ENCODE data around the gene DMRT1. TPM values are rescaled to one million over a fixed set of nuclear protein-coding genes. Genes with fewer than 3 reads are reported as not detected.

DMRT1 gene
- total RNA-seq, 1 experiment from 2014 or later: 0.47 TPM

GRCh38 chr9:974996-975739 is 133.7 kb downstream of the DMRT1 start:
- ATAC-seq: no peak
- Histone ChIP-seq H3K9me3 (ENCODE audit: control insufficient read depth in 1 of 2, insufficient read depth in 1 of 2, low read depth in 1 of 2, low read length in 2 of 2) (no peaks in the 10 kb centered on the region), H3K4me1 (ENCODE audit: control insufficient read depth in 1 of 2, insufficient read depth in 2 of 2, low read length in 2 of 2) (no peaks in the 10 kb centered on the region), H3K27me3 (ENCODE audit: insufficient read depth, low read length) (no peaks in the 10 kb centered on the region), H3K9ac (ENCODE audit: low read length) (no peak overlapping the region), H3K4me2 (ENCODE audit: low read length) (no peak overlapping the region), H3K27ac (ENCODE audit: low read depth, low read length) (no peak overlapping the region), H3K9me2 (ENCODE audit: insufficient read depth) (no peaks in the 10 kb centered on the region), H2AFZ (ENCODE audit: low read depth, low read length, poor library complexity, severe bottlenecking) (no peak overlapping the region), H3K79me2 (ENCODE audit: insufficient read depth, low read length) (no peaks in the 10 kb centered on the region), H3K36me3 (ENCODE audit: control insufficient read depth in 1 of 2, insufficient read depth in 2 of 2, low read length in 2 of 2) (no peaks in the 10 kb centered on the region), H4K20me1 (ENCODE audit: insufficient read depth) (no peaks in the 10 kb centered on the region), H3K4me3 (replicated peaks in 1 of 2; ENCODE audit: low read depth in 1 of 2, low read length in 2 of 2) (no peak overlapping the region)
- TF ChIP-seq POLR2AphosphoS5 (IDR thresholded peaks at IDR 0.05; ENCODE audit: low read depth, low read length) (no peak), CEBPB (IDR thresholded peaks at IDR 0.05; ENCODE audit: low read depth) (no peak), SP1 (IDR thresholded peaks at IDR 0.05; ENCODE audit: low read depth) (no peak), ZBTB33 (IDR thresholded peaks at IDR 0.05; ENCODE audit: extremely low read depth, insufficient replicate concordance, low read length) (no peak), FOSL1 (IDR thresholded peaks at IDR 0.05; ENCODE audit: low read depth) (no peak), JUND (IDR thresholded peaks at IDR 0.05) (no peak), ZNF274 (IDR thresholded peaks at IDR 0.05; ENCODE audit: low read depth, low read length) (no peak), POLR2A (IDR thresholded peaks at IDR 0.05; ENCODE audit: borderline replicate concordance, extremely low read depth, insufficient read depth, insufficient read length) (no peak), YY1 (IDR thresholded peaks at IDR 0.05; ENCODE audit: extremely low read depth, insufficient replicate concordance, low read depth, low read length) (no peak), EZH2phosphoT487 (IDR thresholded peaks at IDR 0.05; ENCODE audit: borderline replicate concordance) (no peak), EGR1 (IDR thresholded peaks at IDR 0.05; ENCODE audit: low read depth) (no peak), ZFX (IDR thresholded peaks at IDR 0.05) (no peak), CTCF (IDR thresholded peaks at IDR 0.05 in 2 of 3, conservative IDR thresholded peaks at IDR 0.05 in 1 of 3; ENCODE audit: borderline replicate concordance in 1 of 3, insufficient read depth in 1 of 3, low read depth in 2 of 3, low read length in 2 of 3) (no peak), SIN3A (IDR thresholded peaks at IDR 0.05; ENCODE audit: low read depth) (no peak), ATF3 (IDR thresholded peaks at IDR 0.05) (no peak), TCF7L2 (IDR thresholded peaks at IDR 0.05; ENCODE audit: borderline replicate concordance, extremely low read depth, insufficient read depth, insufficient read length) (no peak), CBX3 (IDR thresholded peaks at IDR 0.05; ENCODE audit: low read depth) (no peak), REST (IDR thresholded peaks at IDR 0.05; ENCODE audit: low read depth) (no peak), RAD21 (IDR thresholded peaks at IDR 0.05; ENCODE audit: low read depth) (no peak)
- ChIA-PET RAD21 (ENCODE audit: low non-redundant PET in 1 of 2, low total read pairs in 2 of 2, uncharacterized antibody in 2 of 2, unreplicated experiment in 2 of 2) (no interaction called here), CTCF (no interaction called here), POLR2A (no interaction called here)
- DNase-seq (ENCODE audit: low read depth, low spot score): no peak
- BruUV-seq (replicated peaks): no TSS peak
- intact Hi-C loops (cut with micrococcal nuclease): no loop called here
